OCI-M1 (cell line): Measurements from ENCODE around the gene MSL1.

ENCODE experiments used
- DNase-seq: peaks from one replicate; lab custom pipeline; 2025; lab: John Stamatoyannopoulos, UW

MSL1 gene

DNA sequence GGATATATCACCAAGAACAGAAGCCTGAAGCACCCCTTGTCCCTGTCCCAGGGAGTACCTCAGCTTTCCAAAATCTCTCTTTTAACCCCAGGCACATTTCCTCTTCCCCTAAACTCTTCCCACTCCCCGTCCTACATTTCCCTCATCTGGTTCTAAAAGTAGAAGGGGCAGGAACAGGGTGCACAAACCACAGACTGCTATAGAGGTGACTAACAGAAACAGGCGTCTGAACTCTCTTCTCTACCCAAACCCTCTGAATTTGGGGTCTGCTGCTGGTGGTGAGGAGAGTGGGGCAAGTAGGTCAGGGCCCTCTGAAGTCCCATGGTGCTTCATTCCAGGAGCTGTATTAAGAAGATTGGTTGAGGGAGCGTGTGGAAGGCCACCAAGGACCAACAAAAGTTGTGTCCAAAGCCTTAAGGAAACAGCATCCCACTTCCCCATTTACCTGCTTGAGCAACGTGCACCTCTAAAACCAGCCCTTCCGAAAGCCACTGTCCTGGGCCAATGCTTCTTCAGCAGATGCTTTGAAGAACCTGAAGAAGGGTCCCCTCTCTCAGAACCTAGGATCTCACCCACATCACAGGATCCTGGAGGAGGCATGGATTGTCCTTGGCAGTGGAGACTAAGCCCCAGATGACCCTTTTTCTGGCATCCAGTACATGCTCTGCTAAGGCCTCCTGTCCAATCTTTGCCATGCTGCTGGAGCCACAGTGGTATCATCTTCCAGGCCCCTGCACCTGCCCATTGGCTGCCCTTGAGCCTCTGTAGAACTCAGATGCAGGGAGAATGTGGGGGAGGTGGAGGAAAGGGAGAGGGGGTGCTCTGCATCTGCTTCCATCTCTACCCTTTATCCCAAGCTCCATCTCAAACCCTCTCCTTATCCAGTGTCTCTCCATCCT is 15.7 kb upstream of the MSL1 start:
- DNase-seq = no peak

DNA sequence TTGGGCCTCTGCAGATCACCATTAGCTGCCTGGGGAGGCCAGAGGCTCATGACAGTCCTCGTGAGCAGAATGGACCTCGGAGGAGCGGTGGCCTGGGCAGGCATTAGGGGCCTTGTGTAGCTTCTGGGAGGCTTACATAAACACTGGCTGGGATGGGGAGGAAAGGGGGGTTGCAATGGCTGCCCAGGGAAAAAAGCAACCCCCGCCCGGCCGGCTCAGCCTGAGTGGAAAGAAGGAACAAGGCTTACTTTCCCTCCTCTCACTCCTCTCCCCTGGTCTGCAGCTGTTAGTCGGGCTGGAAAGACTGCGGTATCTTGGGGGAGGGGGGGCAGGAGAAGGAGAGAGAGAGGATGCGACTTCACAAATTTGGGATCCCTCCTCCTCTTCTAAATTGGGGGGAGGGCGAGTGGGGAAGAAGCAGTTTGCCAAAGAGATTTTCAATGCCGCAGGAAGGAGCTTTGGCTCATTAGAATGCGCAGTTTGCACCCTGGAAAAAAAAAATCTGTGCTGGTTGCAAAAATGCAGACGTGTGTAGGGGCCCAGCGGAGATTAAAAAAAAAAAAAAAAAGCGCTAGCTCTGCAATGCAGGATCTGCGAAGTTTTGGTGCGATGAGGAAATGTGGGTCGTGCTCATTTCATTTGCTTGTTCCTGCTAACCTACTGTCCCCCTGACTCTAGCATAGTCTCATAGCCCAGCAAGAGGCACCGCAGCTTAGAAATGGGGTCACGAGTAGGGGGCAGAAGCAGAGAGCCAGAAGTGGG is 14.8 kb upstream of the MSL1 start:
- no peak for DNase-seq

DNA sequence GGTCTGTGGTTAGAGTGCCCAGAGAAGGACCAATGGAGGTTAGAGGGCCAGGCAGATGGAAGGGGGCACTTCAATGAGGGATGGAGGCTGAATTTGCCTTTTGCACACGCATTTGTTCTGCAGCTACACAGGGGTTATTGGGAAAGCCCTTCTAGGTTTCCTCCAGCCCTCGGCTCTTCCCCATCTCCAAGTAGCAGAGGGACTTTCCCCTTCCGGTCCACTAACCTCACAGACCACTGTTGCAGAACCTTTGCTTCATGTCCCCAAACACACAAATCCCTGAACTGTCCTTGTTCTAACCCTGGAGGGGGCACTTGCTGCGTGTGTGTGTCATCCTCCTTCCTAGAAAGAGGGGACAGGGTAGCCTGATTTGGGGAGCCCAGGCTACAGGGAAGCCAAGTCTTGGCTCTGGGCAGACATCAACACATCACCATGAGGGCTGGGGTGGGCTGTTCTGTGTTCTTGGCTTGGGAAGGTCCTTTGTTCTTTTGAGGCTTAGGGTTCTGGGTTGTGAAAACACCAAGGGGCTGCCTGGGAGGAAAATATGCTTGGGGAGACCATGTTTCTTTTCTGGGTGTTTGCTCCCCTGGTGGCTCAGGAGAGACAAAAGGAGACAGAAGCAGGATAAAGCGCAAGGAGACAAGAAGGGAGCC is 14.1 kb upstream of the MSL1 start:
- DNase-seq = no peak

DNA sequence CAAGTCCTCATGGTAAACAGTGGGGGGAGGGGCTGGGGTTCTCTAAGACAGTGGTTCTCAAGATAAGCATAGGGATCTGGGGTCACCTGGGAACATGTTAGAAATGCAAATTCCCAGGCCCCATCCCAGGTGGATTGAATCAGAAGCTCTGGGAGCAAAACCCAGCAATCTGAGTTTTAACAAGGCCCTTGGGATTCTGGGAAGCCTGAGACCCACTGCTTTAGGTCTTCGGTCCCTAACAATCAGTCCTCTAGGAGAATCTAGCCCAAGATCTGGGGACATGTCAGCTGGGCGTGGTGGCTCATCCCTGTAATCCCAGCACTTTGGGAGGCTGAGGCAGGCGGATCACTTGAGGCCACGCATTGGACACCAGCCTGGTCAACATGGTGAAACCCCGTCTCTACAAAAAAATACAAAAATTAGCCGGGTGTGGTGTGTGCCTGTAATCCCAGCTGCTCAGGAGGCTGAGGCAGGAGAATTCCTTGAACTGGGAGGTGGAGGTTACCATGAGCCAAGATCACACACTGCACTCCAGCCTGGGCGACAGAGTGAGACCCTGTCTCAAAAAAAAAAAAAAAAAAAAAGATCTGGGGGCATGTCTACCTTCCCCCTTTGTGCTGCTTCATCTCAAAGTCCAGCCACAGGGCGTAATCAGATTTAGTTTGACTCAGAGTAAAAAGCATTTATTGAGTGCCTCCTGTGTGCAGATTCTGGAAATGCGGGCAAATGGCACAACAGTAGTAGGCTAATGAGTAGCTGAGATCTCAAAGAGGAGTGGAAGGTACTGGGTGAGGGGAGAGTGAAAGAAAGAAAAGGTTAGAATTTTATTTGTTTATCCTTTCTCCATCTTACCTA is 12.6 kb upstream of the MSL1 start:
- DNase-seq = peak; percentile 64

DNA sequence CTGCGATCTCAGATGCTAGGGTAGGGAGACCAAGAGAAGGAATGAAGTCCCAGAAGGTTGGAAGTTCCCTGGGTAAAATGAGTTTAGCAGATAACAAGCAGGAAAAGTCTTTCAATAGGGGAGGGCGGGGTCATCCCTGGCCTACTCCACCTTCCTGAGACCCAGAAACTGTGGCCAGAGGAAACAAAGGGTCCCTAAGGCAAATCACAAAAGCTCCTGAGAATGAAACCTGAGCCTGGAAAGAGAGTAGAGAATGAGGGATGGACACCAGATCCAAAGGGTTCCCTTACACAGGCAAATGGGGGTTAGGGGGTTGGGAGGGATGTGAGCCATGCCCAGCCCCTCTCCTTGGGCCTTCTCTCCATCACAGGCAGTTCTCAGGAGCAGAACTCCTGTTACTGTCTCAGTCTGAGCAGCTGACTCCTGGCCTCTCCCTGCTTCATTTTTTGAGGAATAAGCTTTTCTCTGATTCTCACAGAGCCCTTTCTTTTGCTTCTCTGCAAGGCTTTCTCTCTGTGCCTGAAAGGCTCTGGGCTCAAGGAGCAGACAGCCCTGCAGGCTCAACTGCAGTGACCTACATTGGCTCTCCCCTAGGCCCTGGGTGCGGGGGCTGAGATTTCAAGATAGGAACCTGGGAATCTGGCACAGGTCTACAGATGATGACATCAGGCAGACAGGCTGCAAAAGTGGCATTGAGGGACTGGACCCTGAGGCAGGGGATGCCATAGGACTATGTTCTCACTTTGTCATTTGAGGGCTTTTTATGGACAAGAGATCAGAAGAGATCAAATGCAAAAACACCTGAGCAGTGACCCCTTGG is 11.5 kb upstream of the MSL1 start:
- peak; percentile 14 for DNase-seq

DNA sequence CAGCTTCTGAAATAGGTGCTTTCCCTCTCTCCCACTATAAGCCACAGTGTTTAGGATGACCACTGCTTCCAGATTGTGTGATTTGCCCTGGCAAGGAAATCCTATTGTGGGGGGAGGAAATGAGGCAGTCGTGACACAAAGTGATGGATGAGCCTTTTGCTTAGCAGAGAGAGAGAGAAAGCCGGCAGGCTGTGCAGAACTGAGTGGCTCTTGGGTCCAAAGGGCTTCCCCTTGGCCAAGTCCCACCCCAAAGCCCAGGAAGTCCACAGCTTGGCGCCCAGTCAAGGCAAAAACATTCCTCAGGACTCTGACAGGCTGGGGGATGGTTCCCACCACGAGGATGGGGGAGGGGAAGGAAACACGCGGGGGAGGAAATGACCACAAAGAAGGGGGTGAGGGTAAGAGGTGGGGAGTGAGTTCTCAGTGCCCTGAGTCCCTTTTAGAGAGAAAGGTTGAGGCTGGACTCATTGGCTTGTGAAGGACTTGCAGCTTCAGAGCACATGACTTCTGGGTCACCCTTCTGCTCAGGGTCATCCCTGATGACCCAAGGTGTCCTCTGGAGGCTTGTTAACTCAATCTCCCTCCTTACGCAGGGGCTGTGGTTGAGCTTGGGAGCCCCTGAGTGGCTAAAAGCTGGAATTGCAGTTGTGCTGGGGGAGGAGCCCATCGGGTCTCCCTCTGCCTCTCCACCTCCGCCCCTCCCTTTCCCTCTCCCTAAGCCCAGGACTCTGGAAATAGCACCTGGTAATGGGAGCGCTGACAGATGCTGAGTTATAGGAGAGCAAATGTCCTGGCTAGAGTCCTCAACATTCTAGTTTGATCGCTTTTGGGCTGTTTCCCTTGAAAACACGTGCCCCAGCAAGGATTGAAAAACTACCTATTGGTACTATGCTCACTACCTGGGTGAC is 10.3 kb upstream of the MSL1 start:
- peak; percentile 96 for DNase-seq

DNA sequence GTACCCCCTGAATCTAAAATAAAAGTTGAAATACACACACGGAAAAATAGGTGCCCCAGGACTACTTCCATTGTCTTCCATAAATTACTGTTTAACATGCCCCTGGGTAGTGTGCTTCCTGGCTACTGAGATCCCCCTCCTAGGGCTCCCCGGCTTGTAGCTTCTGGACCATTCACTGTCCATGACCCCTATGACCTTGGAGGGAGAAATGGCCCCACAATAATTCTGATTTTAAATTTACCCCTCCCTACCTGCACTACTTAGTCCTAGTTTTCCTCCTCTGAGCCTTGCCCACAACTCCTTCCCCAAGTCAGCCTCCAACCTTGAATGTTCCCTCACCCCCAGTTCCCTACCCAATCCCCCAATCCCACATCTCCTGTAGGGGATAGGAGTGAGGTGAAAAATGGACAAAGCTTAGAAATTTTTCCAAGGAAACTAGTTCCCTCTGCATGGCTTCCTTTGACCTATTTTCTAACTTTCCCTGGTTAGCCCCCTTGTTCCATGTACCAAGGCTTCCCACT is 9.5 kb upstream of the MSL1 start:
- no peak for DNase-seq

DNA sequence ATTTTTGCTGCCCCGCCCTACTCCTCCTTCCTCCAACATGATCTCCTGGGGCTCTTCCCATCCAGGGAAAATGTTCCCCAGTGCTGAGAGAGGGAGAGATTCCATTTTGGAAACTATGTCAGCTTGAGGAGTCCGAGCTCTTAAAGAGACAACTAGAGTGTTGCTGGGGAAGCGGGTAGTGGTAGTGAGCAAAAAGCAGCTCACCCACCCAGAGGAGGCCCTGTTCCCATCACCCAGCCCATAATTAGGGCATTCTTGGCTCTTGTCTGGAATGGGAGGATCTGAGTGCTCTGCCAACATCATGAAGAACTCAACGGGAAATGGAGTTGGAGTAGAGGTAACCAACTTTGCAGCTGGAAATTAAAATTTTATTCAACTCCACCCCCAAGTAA is 9.1 kb upstream of the MSL1 start:
- peak; percentile 59 for DNase-seq

DNA sequence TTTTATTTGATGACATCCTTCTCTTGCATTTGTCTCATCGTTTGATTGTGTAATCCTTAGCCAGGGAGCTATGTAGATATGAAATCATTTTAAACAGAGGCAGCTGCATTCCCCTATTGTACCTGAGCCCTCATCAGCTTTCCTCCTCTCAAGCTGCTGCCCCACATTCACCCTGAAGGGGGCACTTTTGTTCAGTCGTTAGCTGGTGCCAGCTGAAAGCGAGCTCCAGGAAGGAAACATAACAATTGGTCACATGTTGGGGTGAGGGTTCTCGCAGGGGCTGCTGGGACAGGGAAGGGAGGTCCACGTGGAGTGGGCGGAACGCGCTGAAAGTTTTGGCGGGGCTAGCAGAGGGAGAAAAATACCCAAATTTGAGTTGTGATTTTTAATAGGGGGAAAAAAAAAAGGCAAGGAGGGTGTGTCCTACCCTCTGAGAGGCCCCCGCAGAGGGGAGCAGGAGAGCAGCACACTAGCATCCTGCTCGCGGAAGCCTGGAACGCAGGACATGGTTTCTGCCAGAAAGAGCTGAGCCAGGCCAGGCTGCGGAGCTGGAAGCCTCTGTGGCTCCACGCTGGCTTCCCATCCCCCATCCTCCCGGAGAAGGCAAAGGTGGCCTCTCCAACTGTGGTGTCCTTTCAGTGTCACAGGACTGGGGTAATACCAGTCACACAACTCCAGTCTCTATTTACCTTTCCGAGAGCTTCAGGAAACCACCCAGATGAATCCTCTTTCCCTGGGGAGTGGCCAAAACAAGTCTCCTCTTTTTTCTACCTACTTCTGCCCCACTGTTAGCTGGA is 8.5 kb upstream of the MSL1 start:
- DNase-seq = peak; percentile 98

DNA sequence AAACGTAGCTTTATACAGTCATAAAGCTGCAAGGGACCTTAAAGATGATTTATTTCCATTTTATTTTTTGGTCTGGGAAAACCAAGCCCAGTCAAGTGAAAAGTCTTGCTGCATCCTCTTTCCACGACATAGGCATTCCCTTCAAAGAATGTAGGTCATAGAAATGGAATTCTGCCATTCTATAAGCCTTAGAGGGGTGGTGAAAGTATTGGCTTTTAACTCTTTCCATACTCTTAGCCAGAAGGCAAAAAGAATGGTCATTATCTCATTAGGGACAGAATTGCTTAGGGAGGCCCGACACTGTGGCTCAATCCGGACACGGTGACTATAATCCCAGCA is 7.9 kb upstream of the MSL1 start:
- DNase-seq = no peak

DNA sequence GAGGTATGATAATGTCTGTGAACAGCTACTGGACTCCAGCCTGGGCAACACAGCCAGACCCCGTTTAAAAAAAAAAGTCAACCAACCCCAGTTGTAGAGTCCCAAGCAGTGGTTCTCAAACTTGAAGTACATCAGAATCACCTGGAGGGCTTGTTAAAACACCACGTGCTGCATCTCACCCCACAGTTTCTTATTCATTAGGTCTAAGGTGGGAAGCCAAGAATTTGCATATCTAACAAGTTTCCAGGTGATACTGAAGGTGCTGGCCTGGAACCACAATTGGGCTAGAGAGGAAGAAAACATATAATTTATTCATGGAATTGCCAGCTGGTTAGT is 6.7 kb upstream of the MSL1 start:
- no peak for DNase-seq

DNA sequence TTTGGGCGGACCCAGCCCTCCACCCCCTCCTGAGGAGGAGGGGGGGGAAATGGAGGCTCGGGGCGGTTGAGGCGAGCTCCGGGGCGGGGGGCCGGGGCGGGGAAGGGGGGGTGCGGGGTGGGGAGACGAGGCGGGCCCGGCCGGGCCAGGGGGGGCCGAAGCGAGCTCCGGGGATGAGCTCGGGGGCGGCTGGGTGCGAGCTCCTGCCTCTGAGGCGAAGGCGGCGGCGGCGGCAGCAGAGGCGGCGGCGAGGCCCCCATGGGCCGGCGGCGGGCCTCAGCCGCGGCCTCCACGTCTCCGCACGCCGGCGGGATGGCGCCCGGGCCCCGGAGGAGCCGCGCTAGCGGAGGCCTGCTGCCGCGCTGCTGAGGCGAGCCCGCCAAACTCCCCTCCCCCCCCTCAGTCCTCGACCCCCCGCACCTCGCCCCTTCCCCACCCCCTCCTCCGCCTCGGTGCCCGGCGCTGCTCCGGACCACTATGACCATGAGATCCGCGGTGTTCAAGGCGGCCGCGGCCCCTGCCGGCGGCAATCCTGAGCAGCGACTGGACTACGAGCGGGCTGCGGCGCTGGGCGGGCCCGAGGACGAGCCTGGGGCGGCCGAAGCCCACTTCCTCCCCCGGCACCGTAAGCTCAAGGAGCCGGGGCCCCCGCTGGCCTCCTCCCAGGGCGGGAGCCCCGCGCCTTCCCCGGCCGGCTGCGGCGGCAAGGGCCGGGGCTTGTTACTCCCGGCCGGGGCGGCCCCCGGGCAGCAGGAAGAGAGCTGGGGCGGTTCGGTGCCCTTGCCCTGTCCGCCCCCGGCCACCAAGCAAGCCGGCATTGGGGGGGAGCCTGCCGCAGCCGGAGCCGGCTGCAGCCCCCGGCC is 596 bp downstream of the MSL1 start:
- peak; percentile 62 for DNase-seq

DNA sequence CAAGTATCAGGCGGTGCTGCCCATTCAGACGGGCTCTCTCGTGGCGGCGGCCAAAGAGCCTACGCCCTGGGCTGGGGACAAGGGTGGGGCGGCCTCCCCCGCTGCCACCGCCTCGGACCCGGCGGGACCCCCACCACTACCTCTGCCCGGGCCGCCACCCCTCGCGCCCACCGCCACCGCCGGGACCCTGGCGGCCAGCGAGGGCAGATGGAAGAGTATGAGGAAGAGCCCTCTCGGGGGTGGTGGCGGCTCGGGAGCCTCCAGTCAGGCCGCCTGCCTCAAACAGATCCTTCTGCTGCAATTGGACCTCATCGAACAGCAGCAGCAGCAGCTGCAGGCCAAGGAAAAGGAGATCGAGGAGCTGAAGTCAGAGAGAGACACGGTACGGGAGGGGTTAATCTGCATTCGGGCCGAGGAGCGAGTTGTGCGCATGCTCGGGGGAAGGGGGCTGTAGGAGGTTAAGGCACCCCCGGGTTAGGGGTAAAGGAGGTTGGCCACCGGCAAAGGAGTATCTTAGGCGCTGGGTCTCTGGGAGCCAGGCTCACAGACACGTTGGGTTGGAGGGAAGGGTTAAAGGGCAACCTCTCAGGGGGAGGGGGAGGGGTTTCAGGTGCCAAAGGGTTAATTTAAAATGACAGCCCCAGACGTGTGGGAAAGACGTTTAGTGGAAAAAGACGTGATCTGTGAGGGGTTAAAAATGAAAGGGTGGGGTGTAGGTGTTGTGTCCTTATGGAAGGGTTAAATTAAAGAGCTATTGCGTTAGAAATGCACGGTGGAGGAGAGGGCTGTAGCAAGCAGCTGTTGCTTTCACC is 1.4 kb downstream of the MSL1 start:
- peak; percentile 80 for DNase-seq

DNA sequence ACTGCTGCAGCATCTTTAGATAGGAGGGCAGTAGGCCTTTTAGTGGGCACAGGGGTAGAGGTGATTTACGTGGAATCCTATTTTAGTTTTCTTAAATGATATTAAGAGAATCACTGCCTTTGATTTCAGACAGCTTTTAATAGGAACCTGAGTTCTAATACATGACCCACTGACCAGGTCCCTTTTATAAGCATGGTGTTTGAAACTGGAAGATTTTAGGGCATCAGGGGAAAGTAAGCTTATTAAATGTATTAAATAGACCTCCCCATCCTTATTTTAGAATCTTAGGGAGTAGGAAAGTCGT is 2.0 kb downstream of the MSL1 start:
- no peak for DNase-seq

DNA sequence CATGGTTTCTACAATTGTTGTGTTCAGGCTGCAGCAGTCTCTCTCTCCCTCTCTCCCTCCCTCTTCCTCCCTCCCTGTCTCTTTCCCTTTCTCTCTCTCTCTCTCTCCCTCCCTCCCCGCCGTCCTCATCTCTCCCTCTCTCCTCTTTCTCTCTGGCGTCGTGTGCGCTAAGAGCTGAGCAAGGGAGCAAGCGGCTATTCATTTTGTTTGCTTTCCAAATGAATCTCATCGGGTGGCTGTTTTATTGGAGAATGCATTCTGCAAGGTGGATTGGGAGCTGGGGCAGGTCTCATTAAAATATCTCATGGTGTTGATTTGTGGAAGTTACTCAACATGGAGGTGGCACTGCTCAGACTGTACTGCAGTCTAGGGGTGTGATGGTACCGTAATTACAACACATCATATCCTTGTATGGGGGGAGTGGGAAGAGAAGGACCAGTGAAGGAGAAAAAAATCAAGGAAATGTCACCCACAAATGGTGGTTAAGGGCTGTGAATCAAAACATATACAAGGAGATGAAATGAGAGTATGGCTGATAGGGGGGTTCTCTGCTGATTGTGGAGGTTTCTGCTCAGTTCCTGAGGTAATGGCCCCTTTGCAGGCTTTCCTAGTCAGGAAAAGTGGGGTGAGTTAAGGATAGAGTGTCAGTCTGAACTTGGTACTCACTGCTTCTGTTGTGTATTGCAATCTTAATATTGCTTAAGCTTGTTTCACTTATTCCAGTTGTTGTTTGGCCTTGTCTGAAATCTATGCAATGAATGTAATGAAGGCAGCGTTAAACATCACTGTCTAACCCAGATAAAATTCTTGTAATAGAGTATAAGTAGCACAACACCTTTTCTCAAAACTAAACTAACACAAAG is 2.7 kb downstream of the MSL1 start:
- peak; percentile 38 for DNase-seq

DNA sequence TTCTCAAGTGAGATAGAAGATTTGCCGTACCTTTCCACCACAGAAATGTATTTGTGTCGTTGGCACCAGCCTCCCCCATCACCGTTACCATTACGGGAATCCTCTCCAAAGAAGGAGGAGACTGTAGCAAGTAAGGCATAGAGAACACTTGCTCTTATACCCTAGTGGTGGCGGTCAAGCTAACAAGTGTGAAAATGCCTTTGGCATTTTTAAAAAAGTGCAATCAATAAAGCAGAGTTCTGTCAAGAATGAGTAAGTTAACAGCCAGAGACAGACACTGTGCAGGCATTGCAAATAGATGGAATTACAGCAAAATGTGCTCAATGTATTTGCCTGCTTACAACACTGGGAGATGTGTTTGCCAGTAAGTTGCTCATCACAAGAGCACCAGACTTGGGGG is 7.7 kb downstream of the MSL1 start:
- DNase-seq = no peak
